Ramos (cell line): ENCODE measurements around the gene STXBP1.

ENCODE experiments used
- in situ Hi-C: fragments of 300-500 bp; cut with MboI; formaldehyde crosslinking; loops from one replicate; pipeline ENCODE4 v1.14.3; 2022; ENCODE audit warnings: low sequenced_read_pairs; ENCODE audit not compliant: unreplicated experiment

STXBP1 gene

DNA sequence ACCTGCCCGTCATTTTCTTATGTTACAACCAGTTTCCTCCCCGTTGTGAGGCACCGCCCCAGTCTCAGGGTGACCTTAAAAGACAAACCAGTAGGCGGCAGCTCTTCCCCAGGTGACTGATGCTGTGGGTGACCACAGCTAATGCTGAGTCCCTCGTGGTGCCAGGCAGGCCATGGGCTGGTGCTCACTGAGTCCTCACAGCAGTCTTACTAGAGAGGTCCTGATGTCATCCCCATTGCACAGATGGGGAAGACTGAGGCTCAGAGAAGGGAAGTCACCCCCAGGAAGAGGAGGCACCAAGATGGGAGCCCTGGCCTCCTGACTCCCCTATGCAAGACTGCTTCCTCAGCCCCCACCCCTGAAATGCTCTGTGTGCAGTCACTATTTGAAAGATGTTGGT lies 95.7 kb downstream of the STXBP1 start:
- in situ Hi-C loops = no loop called here

DNA sequence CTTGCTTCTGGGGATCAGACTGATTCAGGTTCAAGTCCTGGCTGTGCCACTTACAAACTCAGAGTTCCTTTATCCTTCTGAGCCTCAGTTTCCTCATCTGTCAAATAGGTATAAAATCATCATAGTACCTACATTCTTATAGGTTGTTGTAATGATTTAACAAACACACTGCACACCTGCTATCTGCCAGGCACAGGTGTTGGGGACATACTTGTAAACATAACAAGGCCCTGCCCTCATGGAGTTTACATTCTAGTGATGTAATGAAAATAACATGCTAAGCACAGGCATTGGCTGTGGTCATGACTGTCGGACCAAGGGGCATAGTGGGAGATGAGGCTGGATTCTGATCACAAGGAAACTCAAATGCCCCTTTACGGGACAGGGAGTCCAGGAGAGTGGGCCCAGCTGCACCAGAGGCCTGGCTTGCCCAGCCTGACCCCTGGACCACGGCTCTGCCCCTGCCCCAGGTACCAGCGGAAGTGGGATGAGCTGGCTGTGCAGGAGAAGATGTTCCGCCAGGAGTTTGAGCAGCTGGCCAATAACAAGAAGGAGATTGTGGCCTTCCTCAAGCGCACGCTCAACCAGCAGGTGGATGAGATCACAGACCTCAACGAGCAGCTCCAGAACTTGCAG lies 97.0 kb downstream of the STXBP1 start:
- in situ Hi-C loops = no loop called here

GRCh38 chr9:127710204-127710783 lies 98.2 kb downstream of the STXBP1 start:
- in situ Hi-C loops = no loop called here

GRCh38 chr9:127711226-127711701 lies 99.2 kb downstream of the STXBP1 start:
- in situ Hi-C loops = no loop called here

DNA sequence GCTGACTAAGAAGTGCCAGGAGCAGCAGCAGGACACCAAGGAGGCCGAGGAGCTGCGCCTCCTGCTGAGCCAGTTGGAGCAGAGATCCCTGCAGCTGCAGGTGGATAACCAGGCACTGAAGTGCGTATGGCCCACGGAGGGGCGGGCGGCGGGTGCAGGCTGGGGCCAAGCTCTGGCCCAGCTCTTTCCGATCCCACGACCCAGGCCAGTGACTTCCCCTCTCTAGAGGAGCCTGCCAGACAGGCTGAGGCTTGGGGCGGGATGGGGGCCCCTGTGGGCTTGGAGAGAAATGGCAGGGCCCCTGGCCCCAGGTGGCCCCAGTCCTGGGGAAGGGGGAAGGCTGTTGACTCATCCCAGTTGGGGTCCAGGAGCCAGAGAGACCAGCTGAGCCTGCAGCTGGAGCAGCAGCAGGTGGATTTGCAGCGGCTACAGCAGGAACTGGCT lies 99.8 kb downstream of the STXBP1 start:
- in situ Hi-C loops = no loop called here

- in situ Hi-C loops = no loop called here
These were observed 100.3 kb downstream of the STXBP1 start for GRCh38 chr9:127712371-127712770.

GRCh38 chr9:127712867-127713266 lies 100.8 kb downstream of the STXBP1 start:
- in situ Hi-C loops = no loop called here

- in situ Hi-C loops = no loop called here
These were observed 102.1 kb downstream of the STXBP1 start for GRCh38 chr9:127714020-127714750.

GRCh38 chr9:127714951-127715469 lies 102.9 kb downstream of the STXBP1 start:
- in situ Hi-C loops = no loop called here

- in situ Hi-C loops = no loop called here
These were observed 103.6 kb downstream of the STXBP1 start, which contains the start of the genes PTRH1 and TTC16 for GRCh38 chr9:127715470-127716337. PTRH1 (minus strand) TSS chr9:127715663; CDS start chr9:127715639, 24 bp downstream. TTC16 (plus strand) TSS chr9:127716079; CDS start chr9:127716146, 67 bp downstream.

- in situ Hi-C loops = no loop called here
These were observed 104.3 kb downstream of the STXBP1 start for GRCh38 chr9:127716412-127716811.

DNA sequence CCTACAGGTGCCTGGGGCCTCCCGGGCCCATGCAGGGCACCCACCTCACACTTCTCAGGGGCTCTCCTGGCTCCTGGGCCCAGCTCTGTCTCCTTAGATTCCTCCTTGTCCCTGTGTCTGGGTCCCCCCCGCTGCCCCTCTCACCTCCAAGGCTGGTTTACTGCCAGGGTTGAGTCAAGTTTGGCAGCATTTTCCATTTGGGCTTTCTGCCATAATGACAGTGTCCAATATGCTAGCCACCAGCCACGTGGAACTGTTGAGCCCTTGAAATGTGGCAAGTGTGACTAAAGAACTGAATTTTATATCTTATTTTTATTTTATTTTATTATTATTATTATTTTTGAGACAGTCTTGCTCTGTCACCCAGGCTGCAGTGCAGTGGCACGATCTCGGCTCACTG lies 105.7 kb downstream of the STXBP1 start:
- in situ Hi-C loops = no loop called here

- in situ Hi-C loops = no loop called here
These were observed 108.2 kb downstream of the STXBP1 start for GRCh38 chr9:127720031-127720864.

DNA sequence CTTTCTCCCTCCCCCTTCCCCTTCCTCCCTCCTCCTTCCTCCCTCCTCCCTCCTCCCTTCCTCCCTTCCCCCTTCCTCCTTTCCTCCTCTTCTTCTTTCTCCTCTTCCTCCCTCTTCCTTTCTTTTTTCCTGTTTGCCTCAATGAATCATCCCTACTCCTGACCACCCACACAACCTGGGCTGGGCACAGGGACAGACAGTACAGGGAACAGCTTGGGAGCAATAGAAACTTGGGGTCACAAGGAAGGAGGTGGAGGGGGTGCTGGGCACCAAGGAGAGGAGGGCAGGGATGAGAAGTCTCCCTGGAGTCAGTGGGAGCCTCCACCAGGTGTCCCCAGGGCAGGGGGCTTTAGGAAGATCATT lies 108.8 kb downstream of the STXBP1 start:
- in situ Hi-C loops = no loop called here

DNA sequence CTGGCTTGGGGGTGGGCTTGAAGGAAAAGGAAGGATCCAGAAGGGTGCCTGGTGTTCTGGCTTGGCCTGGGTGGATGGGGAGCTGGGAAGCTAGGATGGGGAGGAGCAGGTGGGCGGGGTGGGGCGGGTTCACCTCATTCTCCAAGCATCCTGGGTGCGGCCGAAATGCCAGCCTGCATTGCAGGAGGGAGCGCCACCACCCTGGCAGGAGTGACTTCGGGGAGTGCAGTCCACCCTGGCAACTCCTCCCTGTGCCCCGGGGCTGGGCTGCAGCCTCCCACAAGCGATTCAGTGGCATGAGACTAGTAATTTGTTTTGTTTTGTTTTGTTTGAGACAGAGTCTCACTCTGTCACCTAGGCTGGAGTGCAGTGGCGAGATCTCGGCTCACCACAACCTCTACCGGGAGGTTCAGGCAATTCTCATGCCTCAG lies 109.3 kb downstream of the STXBP1 start:
- in situ Hi-C loops = no loop called here

DNA sequence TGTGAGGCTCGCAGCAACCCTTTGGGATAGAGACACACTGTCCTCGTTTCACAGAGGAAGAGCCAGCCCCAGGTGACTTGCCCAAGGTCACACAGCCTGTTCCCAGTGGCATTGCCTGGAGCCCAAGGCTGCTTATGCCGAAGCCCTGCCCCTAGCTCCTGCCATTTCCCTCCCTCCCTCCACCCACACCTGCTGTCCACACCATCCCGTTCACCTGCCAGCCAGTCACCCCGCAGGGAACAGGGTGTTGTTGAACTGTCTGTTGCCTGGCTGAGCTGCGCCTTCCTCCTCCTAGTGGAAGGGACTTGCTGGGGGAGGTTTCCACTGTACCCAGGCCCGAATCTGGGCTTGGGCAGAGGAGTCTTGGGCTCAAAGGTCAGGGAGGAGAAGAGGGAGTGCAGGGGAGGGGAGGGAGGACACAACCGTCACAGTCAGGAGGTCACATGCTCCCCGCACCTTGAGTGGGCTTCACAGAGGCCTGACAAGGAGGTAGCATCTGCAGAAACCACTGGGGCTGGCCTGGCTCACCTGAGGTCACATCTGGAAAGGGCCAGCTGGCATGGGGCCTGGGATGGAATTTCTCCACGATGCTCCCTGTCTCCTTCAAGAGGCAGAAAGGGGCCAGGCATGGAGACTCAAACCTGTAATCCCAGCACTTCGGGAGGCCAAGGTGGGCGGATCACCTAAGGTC lies 110.1 kb downstream of the STXBP1 start:
- in situ Hi-C loops = no loop called here

GRCh38 chr9:127723013-127723412 lies 110.9 kb downstream of the STXBP1 start:
- in situ Hi-C loops = no loop called here

DNA sequence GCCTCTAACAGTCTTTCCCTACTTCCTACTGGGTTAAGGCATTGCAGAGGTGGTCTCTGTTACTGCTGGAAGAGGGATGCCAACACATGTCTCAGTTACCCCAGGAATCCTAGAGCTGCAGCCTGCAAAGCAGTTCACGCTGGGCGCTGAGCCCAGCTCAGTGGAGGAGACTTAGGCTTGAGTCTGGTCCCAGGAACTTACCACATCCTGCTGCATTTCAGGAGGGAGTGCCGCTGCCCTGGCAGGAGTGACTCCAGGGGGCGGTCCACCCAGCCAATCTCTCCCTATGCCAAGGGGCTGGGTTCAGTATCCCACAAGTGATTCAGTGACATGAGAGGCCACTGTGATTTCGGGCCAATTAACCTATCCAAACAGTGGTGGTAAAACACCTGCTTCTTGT lies 111.4 kb downstream of the STXBP1 start:
- in situ Hi-C loops = no loop called here

GRCh38 chr9:127724012-127724411 lies 111.9 kb downstream of the STXBP1 start:
- in situ Hi-C loops = no loop called here
